ENCODE results near the gene ATP5F1E.

- TF ChIP-seq CTCF (conservative IDR thresholded peaks at IDR 0.05; ENCODE audit: low read depth in 2 of 2) (no peak), REST (IDR thresholded peaks at IDR 0.05; ENCODE audit: unreplicated experiment) (no peak), POLR2AphosphoS5 (IDR thresholded peaks at IDR 0.05; ENCODE audit: low read depth) (no peak), CREB1 (CRISPR knock-in tag; IDR thresholded peaks at IDR 0.05; ENCODE audit: low read depth) (no peak), EZH2 (IDR thresholded peaks at IDR 0.05; ENCODE audit: low read depth, unreplicated experiment) (no peak), EZH2phosphoT487 (IDR thresholded peaks at IDR 0.05; ENCODE audit: unreplicated experiment) (no peak), ETS1 (IDR thresholded peaks at IDR 0.05) (no peak), STAT1 (IDR thresholded peaks at IDR 0.05; ENCODE audit: unreplicated experiment) (no peak), JUNB (IDR thresholded peaks at IDR 0.05; ENCODE audit: unreplicated experiment) (no peak), ZNF114 (CRISPR knock-in tag; IDR thresholded peaks at IDR 0.05) (no peak), ZNF331 (CRISPR knock-in tag; IDR thresholded peaks at IDR 0.05; ENCODE audit: low read depth) (no peak)
Measured at GRCh38 chr20:58987790-58988564, 44.2 kb downstream of the ATP5F1E start.
